Activated CD4-positive, CD25-positive, alpha-beta regulatory T cell treated with anti-CD3 and anti-CD28 coated beads, Interleukin-2, amount 50 U/mL, for 16 hours (primary cell): ENCODE data around the gene FSIP1.

Source experiments
- DNase-seq: peaks from one replicate; pipeline ENCODE4 v3.0.0-alpha.2; 2020; ENCODE audit warnings: low read depth, low spot score

The FSIP1 gene

DNA sequence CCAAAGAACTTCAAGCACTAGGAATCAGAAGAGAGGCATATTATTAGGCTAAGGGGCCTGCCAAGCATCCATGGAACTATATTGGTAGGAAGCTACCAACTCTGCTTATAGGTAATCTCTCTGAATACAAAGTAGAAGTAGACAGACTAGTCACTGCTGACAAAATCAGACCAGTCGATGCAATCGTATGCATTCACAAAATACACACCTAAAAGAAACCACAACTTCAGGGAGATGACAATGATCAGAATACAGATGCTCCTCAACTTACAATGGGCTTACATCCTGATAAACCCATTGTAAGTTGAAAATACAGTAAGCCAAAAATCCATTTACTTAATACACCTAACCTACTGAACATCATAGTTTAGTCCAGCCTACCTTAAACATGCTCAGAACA lies 94.7 kb downstream of the FSIP1 start:
- no peak for DNase-seq

DNA sequence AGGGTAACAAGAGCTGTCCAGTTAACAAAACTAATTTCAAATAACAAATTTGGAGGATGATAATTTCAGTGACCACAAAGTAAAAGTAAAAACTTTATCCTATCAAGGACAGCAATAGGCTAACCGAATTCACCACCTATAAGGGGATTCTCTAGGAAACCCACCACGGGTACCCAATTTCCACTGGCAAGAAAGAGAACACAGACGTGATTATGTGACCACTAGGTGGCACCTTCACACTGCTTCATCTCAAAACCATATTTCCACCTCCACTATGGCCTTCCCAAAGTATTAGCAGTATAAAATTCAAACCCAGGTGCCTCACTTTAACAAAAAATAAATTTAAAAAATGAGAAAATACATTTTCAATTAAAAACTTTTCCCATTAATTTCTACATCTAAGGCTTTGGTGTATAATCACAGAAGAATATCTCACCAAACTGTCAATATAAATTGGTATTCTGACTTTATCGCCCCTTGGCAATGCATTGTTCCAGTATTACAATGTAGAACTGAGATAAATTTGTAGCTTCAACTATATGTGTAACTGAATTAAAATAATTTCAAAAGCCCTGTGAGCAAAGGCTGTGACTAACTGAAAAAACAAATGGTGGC lies 96.5 kb downstream of the FSIP1 start:
- DNase-seq, result peak; percentile 12

DNA sequence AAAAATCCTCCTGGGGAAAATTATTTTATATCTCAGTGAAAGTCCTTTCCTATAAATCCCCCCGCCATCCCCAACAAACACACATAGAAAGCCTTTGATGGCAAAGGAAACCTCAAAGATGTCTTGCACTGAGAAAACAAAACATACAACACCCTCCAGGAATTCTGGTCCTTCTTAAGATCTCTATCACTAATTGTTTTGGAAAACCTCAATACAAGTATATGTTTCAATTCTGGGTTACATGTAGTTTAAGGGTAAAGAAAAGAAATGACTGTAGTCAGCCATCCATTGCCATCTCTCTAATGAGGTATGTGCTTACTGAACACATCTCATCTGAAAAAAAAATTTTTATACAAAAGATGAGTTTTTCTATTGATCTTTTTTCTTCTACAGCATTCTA lies 97.3 kb downstream of the FSIP1 start:
- DNase-seq, result no peak

DNA sequence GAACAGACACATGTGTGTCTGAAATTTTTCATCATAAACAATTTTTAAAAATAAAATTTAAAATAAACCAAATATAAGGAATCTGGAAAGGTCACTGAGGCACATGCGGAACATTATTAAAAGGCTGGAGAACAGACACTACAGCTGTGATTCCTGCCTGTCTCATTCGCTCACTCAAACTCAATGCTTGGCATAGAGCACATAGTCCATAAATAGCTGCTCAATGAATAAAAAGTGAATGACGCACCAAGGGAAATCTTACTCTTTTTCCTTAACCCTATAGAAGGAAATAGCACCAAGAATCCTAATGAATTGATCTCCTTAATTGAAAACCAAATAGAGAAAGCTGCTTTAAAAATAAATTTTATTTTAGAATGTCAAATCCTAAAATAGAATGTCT lies 98.4 kb downstream of the FSIP1 start:
- DNase-seq, result no peak

DNA sequence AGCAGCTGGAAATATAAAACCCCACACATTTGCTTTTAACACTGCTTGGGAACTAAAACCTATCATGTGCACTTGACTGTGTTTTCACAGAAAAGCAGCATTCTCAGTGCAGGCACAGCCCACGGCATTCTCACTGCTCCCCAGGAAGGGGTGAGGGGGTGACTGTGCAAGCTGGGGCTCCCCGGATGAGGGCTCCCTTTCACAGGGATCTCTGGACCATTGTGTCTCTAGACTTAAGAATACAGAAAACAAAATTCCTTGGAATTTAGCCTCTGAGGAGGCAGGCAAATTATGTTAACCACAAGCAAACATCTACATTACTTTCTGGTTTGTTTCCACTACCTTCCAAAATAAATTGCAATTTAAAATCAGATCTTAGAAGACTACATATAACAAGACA lies 100.3 kb downstream of the FSIP1 start:
- DNase-seq, result no peak

DNA sequence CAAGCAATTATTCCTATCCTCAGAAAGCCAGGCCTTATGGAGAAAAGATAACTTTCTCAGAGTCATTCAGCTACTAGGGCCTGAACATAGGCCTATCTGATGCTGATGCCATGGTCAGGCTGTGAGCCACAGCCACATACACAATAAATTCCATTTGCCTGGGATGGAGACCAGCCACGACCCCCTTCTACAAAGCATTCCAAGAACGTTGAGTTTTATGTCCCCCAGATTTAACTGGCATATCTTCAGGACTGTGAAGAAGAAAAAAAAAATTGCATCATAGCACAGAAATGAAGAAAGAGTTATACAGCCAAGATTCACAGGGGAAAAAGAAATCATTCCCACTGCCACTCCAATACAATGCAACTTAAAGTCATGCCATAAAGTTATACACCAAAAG lies 101.8 kb downstream of the FSIP1 start:
- DNase-seq, result no peak

DNA sequence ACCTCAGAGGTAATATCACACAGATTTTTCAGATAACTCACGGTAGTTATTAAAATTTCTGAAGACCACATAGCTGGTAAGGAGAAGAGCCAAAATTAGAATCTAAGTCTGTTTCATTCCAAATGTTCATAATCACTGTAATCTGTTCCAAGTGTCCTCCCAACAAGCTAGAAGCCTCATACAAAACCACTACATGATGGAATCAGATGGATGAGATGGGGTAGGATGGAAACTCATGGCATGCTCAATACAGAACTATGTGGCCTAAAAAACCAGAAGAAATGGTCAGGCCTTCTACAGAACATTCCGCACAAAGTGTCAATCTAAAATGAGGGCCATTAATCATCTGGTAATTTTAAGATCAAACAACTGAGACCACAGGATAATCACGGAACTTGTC lies 110.0 kb downstream of the FSIP1 start:
- DNase-seq, result no peak

DNA sequence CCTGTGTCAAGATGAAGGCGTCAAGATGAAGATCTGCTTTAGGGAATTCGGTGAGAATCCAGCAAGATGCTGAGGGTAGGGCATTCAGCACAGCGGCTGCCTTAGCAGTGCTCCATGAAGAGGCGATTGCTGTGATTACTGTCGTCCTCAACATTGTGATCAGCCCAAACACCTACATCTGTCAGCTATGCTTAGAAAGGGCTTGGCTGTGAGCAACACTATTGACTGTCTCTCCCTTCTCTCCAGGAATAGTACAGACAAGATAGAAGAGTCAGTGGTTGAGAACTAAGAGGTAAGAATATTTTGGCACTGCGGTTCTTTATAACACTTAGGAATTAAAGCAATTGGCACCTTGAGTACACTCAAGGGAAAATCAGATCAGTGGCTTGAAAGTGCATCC lies 110.5 kb downstream of the FSIP1 start:
- no peak for DNase-seq

DNA sequence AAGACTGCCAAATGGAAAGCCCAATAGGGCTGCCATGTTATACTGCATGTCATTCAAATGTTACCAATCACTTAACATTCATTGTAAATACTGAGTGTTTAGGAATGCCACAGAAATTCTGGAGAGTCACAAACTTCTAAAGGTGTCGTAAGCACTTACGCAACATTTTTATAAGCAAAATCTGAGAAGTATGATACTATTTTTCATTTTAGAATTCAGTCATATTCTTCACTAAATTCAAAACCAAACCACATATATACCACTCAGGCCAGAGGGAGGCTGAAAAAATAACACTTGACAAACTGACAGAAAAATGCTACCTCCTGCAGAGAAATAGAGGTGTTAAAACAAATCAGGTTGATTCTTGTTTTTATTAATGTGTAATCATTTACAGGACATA lies 112.0 kb downstream of the FSIP1 start:
- DNase-seq, result no peak

DNA sequence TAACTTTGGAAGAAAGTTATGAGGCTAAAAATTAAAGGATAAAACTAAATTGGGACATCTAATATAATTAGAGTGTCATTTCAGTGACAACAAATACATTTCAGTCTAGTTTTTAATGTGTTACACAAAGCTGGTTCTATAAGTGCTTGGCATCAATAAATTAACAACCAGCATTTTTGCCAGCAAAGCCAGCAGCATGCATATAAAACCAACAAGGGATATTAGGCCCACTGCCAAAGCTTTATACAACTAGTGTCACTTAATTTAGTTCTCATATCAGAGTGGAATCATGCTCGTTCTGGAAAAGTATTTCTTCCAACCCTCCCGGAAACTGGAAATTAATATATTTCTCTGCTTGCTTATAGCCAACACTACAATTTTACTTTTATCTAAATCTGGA lies 113.0 kb downstream of the FSIP1 start:
- DNase-seq, result no peak

DNA sequence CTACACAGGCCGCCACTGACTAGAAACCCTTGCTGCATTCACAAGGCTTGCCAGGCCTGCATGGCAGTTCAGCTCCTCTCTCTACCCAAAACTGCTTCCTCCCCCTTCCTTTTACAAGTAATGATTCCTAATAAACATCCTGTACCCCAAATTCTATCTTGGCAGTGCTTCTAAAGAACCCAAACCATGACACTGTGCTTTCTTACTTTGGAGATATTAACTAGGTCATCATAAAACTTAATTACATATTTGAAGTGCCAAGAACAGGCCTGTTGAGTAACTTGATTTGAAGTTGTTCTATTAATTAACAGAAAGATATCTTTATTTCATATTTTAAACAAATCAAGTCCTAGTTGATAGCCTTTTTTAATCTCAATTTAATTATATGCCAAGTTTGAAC lies 113.4 kb downstream of the FSIP1 start:
- DNase-seq, result no peak

DNA sequence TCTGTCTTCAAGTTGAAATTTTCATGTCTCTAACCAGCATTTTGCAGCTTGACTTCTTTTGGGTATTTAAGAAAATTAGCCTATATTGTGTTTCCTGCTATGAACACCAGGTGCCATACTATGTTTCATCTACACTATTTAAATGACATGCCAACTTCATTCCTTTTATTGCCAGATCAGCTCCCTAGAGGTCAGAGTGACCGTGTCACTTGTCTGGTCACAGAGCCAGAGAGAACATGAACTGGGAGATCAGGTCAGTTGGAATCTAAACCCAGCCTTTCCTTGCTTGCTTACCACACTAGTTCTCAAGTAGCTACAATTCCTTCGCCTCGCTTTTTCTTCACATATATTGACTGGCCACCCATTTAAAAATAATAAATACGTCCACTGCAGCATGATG lies 114.2 kb downstream of the FSIP1 start:
- DNase-seq, result no peak

DNA sequence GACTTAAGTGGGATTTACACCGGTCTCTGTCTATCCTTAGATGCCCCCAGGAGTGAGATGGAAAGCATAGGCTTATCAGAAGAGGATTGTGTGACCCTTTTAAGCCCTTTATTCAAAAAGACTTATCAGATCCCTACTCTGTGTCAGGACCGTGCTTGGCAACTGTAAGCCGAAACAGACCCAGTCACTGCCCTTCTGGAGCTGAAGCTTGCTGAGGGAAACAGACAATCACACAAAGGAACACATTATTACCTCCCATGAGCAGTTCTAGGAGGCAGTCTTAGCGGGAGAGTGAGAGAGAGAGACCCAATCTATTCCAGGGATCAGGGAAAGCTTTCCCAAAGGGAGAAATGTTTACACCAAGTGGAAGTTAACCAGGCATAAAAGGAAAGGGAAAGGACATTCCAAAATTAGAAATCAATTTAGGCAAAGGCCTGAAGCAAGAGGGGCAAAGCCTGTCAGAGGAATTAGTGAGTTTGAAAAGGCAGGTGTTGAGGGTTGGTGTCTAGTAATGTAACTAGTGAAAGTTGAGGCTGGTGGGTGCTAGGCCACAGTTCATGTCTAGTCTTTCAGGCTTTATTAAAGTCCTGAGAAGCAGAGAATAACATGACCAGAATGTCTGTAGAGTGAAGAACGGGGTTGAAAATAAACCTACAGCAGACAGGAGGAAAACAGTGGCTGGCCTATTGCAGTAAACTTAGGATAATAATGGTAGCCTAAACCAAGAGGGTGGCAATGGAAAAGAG lies 115.1 kb downstream of the FSIP1 start:
- no peak for DNase-seq

DNA sequence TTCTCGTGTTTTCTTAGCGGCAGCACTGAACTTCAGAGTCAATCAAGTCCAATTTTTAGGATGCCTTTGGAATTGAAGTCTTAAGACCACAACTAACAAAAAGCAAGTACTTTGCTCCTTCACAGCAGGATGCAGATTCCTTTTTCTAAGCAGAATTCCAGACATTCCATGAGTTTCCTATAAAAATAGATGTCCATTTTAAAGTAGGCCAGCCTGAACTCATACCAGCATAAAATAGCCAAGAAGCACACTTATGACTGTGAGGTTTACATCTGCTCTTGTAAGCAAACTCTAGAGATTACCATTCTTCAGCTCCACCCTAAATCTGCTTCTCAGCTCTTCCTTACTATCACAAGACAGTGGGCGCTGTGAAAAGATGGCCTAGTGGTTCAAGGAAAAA lies 116.0 kb downstream of the FSIP1 start:
- DNase-seq, result no peak

DNA sequence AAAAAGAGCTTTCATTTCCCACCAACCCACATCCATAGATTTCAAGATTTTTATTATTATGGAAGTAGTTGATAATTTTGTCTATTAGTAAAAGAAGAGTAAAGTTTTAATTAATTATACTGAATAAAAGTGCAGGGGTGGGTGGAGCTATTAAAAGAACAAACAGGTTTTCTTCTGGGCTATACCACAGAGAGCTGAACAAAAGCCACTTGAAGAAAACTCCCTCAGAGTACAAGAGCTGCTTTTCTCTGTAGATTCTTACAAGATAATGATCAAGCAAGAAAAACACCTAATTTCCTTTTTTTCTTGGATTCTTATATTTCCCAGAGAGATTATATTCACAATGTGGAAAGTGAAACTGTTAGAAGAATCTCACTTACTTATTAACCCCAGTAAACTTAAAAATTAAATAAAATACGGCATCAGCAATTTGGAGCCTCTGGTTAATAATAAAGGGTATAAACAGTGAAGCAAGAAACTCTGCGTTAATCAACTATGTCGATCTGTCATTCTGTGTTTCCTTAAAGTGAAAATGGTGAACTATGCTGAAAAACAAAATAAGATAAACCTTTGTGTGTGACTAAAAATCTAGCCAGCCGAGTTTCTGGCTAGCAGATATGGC lies 116.9 kb downstream of the FSIP1 start:
- no peak for DNase-seq

DNA sequence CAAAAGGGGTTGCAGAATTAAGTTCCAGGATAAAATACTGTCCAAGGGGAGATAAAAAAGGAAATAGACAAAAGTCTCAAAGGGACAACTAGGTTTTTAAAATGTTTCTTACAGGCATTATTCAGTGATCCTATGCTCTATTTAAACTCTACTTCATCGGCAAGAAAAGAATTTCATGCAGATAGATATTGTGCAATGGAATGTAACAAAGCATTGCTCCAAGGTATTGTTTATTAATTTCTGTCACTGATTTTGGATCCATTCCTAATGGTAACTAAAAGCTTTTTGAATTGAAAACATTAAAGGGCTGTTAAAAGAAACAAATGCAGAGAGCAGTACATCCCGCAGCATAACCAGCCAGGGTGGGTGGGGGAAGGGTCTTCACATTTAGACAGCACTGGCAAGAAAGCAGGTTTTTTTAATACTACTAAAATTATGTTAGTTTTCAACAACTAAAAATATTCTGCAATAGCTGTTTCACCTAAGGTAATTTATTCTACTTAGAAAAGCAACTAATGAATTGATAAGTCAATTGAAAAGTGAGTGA lies 118.9 kb downstream of the FSIP1 start:
- DNase-seq, result no peak

DNA sequence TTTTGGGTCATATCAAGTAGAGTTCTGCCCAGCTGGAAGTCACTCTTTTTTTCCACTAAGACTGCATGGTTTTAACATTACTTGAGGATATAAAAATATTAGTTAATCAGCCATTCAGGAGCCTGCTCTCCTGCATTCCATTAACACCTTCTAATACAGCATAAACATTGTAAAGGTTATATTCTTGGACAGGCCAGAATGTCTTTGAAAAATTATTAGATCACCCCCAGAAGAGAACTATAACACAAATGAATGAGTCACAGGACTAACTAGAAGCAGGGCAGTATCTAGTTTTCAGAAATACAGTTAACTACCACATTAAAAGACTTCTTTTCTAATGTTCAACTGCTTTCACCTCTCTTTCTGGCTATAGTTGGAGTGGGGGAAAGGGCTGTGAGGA lies 120.9 kb downstream of the FSIP1 start:
- no peak for DNase-seq

DNA sequence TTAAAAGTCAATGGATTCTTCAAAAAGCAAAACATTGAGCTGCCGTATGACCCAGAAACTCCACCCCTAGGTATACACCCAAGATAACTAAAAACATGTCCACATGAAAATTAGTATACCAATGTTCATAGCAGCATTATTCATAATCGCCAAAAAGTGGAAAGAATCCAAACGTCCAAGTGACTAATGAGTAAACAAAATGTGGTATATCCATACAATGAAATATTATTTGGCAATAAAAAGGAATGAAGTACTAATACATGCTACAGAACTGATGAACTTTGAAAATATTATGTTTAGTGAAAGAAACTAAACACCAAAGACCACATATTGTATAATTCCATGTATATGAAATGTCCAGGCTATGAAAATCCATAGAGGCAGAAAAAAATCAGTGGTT lies 123.9 kb downstream of the FSIP1 start:
- DNase-seq, result no peak

DNA sequence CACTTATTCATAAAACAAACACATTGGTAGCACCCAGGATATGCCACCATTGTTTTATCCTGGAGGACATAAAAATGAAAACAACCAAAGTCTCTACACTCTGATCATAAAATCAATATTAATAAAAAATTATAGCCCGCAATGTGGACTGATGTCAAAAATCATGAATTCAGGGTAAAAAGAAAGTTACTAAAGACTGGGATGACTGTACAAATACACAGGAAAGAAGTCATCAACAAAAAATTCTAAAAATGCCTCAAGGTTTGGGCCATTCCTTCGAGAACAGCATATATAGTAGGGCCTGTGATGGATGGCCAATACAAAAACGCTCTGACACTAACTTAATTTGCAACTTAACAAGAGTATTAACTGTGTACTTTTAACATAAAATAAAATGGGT lies 125.0 kb downstream of the FSIP1 start:
- DNase-seq, result no peak

DNA sequence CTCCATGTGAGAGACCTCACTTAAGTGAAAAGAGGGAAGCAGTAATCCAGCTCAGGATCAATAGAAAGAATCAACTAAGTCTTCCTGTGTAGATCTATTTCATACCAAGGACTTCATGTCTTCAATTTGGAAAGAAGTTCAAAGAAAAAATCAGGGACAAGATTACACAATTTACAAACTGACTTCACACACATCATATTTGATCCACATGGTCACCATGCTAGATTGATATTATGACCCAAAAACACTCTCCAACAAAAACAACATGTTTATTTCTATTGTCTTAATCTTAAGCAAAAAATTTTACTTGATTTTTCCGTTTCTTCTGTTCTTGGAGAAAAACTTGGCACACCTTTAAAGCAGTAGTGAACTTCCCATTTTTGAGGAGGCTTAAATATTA lies 125.5 kb downstream of the FSIP1 start:
- DNase-seq, result no peak

DNA sequence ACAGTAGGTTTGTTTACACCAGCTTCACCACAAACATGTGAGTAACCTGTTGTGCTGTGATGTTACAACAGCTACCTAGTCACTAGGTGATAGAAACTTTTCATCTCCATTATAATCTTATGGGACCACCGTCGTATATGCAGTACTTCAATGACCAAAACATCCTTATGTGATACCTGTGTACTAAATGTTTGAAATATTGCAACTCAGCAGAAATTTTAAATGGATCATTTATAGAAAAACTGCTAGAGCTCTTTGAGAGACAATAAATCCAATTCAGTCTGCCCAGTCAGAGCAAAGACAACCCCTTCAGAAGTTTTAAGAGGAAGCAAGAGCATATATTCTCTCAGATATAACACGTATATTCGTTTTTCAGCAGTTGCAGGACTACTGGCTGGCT lies 128.3 kb downstream of the FSIP1 start:
- DNase-seq, result no peak

DNA sequence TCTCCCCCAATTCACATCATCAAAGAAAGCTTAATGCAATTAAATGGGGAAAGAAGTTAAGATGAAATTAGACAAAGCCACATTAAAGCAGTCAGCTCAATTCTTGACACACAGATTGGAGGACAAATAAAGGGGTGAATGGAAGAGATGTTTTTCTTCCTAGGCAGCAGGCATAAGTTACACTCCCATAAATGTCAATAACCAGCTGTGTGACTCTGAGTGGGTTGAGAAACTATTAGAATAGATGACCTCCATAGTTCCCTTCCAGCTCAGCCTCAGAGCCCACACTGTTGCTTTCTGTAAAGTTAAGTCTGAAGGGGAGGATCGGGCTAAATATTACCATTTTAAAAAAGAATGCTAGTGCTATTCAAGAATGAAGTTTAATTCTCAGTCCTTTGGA lies 130.8 kb downstream of the FSIP1 start:
- DNase-seq, result no peak

DNA sequence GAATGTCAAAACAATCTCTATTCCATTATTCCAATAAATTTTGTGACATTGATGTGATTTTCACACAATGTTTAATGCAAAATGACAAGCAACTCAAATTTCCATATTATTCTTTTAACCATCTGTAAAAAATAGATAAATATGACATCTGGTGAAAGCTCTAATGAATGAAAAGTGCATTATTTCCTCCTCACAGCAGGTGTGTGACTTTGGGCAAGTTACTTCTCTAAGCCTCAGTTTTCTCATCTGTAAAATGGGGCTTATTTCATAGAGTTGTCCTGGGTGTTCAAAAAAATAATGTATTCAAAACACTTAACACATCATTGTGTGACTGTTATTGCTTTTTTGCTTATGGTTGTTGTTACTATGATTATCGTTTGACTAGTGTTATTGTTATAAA lies 131.3 kb downstream of the FSIP1 start:
- DNase-seq, result no peak
